ENCODE data around the gene PPP5C. TPM values are rescaled to one million over a fixed set of nuclear protein-coding genes. Genes with fewer than 3 reads are reported as not detected.

Gene PPP5C
- total RNA-seq, 1 experiment from 2014 or later, result 58.1 TPM

DNA sequence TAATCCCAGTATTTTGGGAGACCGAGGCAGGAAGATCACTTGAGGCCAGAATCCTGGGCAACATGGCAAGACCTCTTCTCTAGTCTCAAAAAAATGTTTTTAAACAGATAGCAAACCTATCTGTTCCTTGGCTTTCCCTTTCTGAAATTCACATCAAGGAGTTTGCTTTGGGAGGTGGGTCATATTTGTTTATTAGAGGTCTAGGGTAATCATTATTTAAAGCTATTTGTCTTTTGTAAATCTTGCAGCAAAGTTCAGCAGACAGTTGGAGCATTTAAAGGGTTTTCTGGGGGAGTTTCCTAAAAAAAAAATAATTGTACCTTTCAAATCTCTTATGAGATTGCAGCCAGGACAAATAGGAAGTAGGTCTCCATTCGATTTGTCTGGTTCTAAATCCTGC lies 17.5 kb downstream of the PPP5C start:
- no peak for TF ChIP-seq POLR2AphosphoS5 (IDR thresholded peaks at IDR 0.05; ENCODE audit: low read depth, low read length)
- TF ChIP-seq TCF7L2 (IDR thresholded peaks at IDR 0.05; ENCODE audit: low read depth, low read length), result no peak
- TF ChIP-seq, protein P1, sequence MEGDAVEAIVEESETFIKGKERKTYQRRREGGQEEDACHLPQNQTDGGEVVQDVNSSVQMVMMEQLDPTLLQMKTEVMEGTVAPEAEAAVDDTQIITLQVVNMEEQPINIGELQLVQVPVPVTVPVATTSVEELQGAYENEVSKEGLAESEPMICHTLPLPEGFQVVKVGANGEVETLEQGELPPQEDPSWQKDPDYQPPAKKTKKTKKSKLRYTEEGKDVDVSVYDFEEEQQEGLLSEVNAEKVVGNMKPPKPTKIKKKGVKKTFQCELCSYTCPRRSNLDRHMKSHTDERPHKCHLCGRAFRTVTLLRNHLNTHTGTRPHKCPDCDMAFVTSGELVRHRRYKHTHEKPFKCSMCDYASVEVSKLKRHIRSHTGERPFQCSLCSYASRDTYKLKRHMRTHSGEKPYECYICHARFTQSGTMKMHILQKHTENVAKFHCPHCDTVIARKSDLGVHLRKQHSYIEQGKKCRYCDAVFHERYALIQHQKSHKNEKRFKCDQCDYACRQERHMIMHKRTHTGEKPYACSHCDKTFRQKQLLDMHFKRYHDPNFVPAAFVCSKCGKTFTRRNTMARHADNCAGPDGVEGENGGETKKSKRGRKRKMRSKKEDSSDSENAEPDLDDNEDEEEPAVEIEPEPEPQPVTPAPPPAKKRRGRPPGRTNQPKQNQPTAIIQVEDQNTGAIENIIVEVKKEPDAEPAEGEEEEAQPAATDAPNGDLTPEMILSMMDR (IDR thresholded peaks at IDR 0.05), result no peak
- no peak for TF ChIP-seq SIN3A (IDR thresholded peaks at IDR 0.05; ENCODE audit: borderline replicate concordance, insufficient read depth, low read depth, low read length)
- TF ChIP-seq, protein P2, sequence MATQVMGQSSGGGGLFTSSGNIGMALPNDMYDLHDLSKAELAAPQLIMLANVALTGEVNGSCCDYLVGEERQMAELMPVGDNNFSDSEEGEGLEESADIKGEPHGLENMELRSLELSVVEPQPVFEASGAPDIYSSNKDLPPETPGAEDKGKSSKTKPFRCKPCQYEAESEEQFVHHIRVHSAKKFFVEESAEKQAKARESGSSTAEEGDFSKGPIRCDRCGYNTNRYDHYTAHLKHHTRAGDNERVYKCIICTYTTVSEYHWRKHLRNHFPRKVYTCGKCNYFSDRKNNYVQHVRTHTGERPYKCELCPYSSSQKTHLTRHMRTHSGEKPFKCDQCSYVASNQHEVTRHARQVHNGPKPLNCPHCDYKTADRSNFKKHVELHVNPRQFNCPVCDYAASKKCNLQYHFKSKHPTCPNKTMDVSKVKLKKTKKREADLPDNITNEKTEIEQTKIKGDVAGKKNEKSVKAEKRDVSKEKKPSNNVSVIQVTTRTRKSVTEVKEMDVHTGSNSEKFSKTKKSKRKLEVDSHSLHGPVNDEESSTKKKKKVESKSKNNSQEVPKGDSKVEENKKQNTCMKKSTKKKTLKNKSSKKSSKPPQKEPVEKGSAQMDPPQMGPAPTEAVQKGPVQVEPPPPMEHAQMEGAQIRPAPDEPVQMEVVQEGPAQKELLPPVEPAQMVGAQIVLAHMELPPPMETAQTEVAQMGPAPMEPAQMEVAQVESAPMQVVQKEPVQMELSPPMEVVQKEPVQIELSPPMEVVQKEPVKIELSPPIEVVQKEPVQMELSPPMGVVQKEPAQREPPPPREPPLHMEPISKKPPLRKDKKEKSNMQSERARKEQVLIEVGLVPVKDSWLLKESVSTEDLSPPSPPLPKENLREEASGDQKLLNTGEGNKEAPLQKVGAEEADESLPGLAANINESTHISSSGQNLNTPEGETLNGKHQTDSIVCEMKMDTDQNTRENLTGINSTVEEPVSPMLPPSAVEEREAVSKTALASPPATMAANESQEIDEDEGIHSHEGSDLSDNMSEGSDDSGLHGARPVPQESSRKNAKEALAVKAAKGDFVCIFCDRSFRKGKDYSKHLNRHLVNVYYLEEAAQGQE (IDR thresholded peaks at IDR 0.05; ENCODE audit: insufficient read depth in 1 of 2, low read depth in 2 of 2, low read length in 1 of 2), result no peak
- CTCF ChIA-PET, result no interaction called here

DNA sequence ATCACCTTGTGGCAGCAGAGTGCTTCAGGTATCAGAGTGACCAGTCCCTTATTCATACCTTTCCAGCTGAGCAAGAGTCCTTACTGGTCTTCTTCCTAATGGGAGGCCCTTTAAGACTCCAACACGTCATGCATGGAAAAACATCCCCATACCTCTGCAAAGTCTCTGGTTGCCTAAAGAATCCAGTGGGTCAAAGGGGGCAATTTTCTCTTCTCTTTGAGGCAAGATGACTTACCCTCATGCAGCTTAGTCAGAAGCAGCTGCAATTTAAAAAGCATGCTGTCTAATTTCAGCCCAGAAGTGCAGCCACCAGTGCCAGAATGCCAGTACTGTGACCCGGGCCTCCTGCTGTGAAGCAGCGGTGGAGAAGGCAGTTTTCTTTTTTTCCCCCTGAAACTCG lies 18.7 kb downstream of the PPP5C start:
- Histone ChIP-seq H3K27ac (ENCODE audit: low read length) (no peak overlapping the region), H3K4me1 (ENCODE audit: control insufficient read depth, insufficient read depth, low read length) (no peaks in the 10 kb centered on the region), H3K4me3 (ENCODE audit: low read depth in 2 of 2, low read length in 2 of 2) (no peak overlapping the region), H3K27me3 (ENCODE audit: control insufficient read depth, insufficient read depth, low read length) (no peaks in the 10 kb centered on the region), H3K36me3 (ENCODE audit: control insufficient read depth, insufficient read depth, low read length) (no peaks in the 10 kb centered on the region; the same call in 1 of the 2 replicates), H3K9me3 (ENCODE audit: control insufficient read depth, insufficient read depth, low read depth, low read length) (no peaks in the 10 kb centered on the region)
- intact Hi-C loops (cut with micrococcal nuclease; ENCODE audit: unreplicated experiment), result no loop called here
- BruUV-seq (replicated peaks), result no TSS peak
- POLR2A ChIA-PET, result no interaction called here
- TF ChIP-seq, protein P2 (IDR thresholded peaks at IDR 0.05; ENCODE audit: insufficient read depth in 1 of 2, low read depth in 2 of 2, low read length in 1 of 2), result no peak
- TF ChIP-seq SIN3A (IDR thresholded peaks at IDR 0.05; ENCODE audit: borderline replicate concordance, insufficient read depth, low read depth, low read length), result no peak
- ATAC-seq, result no peak
- in situ Hi-C loops (cut with HindIII; ENCODE audit: low pct_unique_long_range_greater_than_20kb, low sequenced_read_pairs), result no loop called here
- DNase-seq (ENCODE audit: low read depth, low spot score), result no peak
- CTCF ChIA-PET, result no interaction called here

More for the DNA sequence above, 17.5 kb downstream of the PPP5C start:
- no TSS peak for BruUV-seq (replicated peaks)
- POLR2A ChIA-PET, result no interaction called here
- intact Hi-C loops (cut with micrococcal nuclease; ENCODE audit: unreplicated experiment) (no loop called here), in situ Hi-C loops (cut with HindIII; ENCODE audit: low pct_unique_long_range_greater_than_20kb, low sequenced_read_pairs) (no loop called here)
- Histone ChIP-seq H3K4me1 (ENCODE audit: control insufficient read depth, insufficient read depth, low read length) (no peaks in the 10 kb centered on the region), H3K9me3 (ENCODE audit: control insufficient read depth, insufficient read depth, low read depth, low read length) (no peaks in the 10 kb centered on the region), H3K27ac (ENCODE audit: low read length) (no peak overlapping the region), H3K36me3 (ENCODE audit: control insufficient read depth, insufficient read depth, low read length) (no peaks in the 10 kb centered on the region; the same call in 1 of the 2 replicates), H3K27me3 (ENCODE audit: control insufficient read depth, insufficient read depth, low read length) (no peaks in the 10 kb centered on the region), H3K4me3 (ENCODE audit: low read depth in 2 of 2, low read length in 2 of 2) (no peak overlapping the region)
- DNase-seq (ENCODE audit: low read depth, low spot score) (no peak), ATAC-seq (no peak)

Measured in Panc1 (cell line).